HG03025 (cell line): Measurements from ENCODE around the gene RAB25.

Experiments
- ATAC-seq: cut with Tn5 transposase; IDR thresholded peaks from one replicate; pipeline ENCODE4 v1.9.1; 2021; ENCODE audit warnings: mild to moderate bottlenecking, moderate library complexity; ENCODE audit not compliant: unreplicated experiment, low FRiP score

Gene RAB25

DNA sequence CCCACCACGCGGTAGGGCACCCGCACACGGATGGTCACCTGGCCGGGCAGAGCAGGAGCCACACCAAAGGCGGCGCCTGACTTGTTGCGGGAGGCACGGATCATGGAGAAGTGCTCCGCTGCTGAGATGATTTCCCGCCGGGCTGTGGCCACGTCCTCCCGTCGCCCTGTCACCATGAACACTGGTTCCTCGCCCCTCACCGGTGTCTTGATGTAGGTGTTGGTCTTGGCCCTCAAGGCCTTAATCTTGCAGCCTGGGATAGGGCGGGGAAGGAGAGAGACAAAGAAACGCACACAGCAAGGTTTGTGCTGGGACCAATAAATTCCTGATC, 16.4 kb downstream of the RAB25 start:
- no peak for ATAC-seq

DNA sequence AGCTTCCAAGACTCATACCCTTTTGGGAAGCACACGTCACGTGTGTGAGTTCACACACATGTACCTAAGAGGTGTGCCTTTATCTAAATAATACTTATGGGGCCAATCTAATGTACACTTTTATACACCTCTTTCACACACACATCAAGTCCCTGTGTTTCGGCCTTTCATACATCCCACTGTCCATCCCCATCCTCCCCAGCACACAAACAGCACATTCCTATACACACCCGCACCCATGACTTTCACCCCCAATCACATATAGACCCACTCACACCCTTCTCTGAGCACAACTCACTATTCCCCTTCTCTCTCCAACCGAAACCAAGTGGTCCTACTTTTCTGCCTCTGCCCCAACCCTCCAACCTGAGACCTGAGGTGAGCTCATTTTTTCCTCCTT, 17.8 kb downstream of the RAB25 start:
- no peak for ATAC-seq

GRCh38 chr1:156079762-156080161, 18.8 kb downstream of the RAB25 start:
- no peak for ATAC-seq

DNA sequence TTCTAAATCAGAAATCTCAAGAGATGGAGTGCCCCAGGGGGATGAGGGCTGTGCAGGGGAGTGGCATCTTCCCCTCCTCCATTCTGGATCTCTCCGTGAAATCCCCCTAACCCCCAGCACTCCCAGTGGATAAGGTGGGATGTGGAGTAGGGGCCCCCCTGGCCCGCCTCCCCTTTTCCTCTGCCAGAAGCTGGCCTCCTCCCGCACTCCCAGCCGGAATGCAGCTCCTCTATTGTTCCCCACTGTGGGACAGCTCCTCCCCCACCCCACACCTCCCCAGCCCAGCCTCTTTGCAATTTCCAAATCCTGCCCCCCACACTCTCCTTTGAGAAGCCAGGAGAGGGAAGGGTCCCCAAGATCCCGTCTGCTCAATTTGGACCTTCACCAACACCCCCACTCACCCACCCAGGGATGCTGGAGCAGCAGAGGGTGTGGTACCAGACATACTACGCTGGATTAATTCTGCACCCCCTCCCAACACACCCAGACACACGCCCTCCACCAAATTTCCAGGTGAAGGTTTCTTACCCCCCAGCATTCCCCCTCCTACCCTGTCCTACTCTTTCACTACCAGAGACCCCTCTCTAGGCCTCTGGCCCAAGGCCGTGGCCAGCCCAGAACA, 19.4 kb downstream of the RAB25 start:
- no peak for ATAC-seq

DNA sequence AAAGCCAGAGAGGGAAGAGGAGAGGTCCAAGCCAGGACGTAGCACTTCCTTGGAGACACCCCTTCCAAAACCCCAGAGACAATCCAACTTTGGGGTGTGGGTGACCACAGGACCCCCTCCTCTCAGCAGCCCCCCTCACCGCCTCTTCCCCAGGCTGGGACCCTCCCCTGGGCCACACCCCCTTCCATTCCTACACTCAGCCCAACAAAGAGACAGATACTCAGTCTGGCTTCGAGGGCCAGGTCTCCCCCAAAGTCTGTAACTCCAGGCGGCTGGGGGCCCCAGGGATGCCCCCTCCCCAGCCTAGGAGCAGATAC, 19.9 kb downstream of the RAB25 start:
- ATAC-seq = no peak

DNA sequence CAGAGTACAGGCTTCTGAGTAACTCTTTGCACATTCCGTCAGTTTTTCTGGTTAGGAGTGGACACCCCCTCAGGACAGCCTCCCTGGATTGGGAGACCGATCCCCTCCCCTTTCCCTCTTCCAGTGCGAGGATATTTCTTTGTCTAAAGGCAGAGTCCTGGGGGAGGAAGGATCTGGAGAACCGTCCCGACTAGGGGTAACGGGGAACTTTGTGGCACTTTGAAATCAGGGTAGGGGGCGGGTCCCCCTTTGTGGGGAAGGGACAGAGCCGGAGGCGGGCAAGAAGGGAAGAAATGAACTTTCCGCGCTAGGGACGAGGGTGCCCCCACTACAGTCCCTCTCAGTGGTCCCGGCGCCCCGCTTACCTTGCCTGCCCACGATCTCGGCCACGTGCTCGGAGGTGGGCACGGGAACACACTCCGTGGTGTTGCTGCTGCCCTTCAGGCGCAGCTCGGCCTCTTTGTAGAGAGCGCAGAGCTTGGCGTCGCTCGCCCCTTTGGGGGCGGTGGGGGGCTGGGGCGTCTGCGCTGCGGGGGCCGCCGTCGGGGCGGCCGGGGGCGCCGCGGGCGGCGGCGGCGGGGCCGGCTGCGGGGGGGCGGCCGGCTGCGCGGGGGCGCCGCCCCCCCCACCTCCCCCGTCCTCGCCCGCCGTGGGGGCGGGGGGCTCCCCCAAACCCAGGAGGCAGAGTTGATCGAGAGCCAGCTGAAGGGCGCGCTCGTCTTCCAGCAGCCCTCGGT, 20.4 kb downstream of the RAB25 start:
- ATAC-seq = no peak

GRCh38 chr1:156081917-156082308, 21.0 kb downstream of the RAB25 start:
- ATAC-seq = no peak

GRCh38 chr1:156082309-156083091, 21.5 kb downstream of the RAB25 start, which contains the start of gene MEX3A:
Gene MEX3A (minus strand): TSS chr1:156082465. CDS start chr1:156081998, 467 bp downstream.
- ATAC-seq = no peak

GRCh38 chr1:156083800-156084790, 23.1 kb downstream of the RAB25 start:
- no peak for ATAC-seq

DNA sequence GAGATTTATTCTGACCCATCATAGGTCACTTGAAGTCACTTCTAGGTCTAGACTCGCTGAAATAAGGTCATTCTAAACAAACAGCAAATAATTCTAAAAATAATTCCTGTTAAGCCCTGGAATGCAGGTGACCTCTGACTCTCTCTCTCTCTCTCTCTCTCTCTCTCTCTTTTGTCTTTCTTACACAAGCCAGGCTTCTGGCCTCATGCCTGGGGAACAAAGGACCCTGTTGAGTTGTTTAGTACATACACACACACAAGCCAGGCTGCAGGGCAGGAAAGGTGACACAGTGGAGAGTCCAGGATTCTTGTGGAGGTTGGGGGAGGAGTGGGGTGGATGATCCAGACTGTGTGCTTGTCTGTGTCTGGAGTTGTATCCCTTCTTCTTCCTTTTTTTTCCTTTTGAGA, 25.3 kb downstream of the RAB25 start:
- ATAC-seq = no peak

GRCh38 chr1:156089704-156090103, 28.7 kb downstream of the RAB25 start:
- ATAC-seq = no peak

DNA sequence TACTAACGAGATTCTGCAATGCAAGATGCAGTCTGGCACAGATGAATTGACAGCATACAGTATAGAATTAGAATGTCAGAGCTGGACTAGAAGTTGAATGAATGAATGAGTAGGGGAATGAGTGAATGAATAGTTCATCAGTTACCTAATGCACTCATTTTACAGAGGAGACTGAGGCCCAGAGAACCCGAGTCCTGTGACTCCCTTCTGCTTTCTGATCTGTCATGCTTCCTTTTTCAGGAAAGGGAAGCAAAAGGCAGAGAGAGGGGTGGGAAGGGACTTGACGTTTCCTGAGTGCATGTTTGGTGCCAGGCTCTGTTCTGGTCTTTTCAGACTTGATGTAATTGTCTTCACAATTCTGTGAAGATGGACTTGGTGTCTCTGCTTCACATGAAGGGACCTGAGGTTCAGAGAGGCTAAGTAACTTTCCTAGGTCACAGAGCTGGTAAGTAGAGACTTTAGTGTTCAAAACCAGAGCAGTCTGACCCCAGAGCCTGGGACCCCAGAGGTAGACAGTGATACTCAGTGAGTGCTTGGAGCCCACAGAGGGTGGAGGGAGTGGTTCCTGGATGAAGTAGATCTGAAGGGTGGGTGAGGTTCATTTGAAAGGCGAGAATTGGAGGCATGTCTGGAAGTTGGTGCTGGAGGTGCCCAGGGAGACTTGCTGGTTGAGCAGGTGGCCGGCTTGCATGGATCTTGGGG, 29.3 kb downstream of the RAB25 start:
- ATAC-seq = no peak

- no peak for ATAC-seq
Measured at GRCh38 chr1:156090840-156091188, 29.9 kb downstream of the RAB25 start.

GRCh38 chr1:156091610-156092009, 30.6 kb downstream of the RAB25 start:
- ATAC-seq = no peak

DNA sequence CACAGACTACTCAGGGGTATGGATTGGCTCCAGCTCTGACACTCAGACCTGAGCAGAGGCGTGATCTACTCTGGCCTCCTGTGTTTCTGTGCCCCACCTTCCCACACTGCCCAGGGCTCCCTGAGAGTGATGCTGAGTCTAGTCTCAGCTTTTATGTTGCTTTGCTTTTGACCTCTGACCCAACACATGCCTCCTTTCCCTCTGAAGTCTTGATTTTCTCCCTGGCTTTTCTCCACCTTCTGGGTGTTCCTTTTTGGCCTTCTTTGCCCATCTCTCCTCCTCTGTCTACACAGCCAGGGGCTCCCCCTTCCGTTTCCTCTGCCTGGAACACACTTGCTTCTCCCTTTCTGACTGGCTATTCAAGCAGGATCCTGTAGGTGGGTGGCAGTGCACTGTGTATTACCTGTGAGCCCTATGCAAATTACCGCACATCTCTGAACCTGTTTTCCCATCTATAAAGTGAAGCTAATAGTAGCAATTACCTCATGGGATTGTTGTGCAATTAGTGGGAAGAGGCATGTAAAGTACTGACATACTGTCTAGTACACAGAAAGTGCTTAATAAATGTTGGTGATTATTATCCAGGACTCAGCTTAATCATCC, 35.0 kb downstream of the RAB25 start:
- no peak for ATAC-seq

DNA sequence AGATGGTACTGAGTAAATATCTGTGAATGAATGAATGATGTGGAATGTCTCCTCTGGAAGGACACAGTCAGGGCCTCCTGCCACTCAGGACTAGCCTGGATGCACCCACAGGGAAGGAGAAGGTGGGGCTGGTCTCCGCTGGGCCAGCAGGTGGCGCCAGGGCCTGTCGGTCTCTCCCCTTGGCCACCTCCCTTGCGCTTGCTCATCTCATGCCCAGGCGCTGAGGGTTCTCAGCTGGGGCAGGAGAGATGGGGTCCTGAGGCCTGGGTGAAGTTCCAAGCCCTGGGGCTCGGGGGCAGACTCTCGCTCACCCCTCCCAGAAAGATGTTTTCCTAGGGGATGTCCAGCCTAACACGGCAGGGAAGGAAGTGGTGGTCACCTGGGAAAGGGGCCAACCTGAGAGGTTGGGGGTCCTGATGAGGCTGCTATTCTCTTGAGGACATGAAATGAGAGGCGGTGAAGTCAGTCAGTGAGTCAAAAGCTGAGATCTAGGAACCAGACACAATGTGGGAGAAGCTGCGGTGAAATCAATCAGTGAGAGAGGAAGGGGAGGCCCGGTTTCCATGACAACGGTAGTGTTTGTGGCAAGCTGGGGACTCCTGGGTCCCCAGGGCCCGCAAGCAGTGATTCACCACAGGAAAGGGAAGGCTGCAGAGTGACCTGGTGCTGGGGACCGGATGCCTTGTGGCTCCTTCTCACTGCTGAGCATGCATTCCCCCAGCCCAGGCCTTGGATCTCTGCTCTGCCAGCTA, 35.9 kb downstream of the RAB25 start:
- peak; percentile 48 for ATAC-seq

- no peak for ATAC-seq
Measured at GRCh38 chr1:156097499-156098178, 36.7 kb downstream of the RAB25 start.

DNA sequence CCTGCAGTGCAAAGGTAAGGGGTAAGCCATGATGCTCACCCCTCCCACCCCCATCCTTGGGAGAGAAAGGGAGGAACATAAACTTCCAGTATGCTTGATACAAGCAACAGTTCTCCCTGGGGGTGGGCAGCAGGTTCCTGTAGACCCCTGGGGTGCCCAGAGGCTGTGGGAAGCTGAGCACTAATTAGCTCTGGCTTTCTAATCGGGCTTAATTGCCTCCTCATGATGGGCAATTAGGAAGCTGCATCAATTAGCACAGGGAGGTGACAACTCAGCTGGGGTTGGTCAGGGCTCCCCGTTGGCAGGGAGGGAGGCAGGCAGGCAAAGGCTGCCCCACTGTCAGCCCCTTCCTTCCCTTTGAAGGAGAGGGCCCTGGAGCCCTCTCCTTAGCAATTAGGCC, 37.8 kb downstream of the RAB25 start:
- ATAC-seq = no peak
